Posterior vena cava (tissue), 2 donors: ENCODE results near the gene ADCY1. TPM values are rescaled to one million over a fixed set of nuclear protein-coding genes. Genes with fewer than 3 reads are reported as not detected.

ENCODE experiments used
- DNase-seq: peaks from one replicate; pipeline ENCODE4 v3.0.0-alpha.2; 2020; ENCODE audit warnings: low spot score
- intact Hi-C, 2 donors: fragments of 100-400 bp; cut with DNase I; formaldehyde crosslinking; loops; one replicate each; pipeline versions ENCODE4 v1.14.1 to v1.14.2; 2022 to 2023
- total RNA-seq, 2 donors: library from RNA; stranded (reverse); fragmentation: NEBNext Ultra II Directional; extraction: Animal tissue kit (Norgen Biotek cat#: 25700); gene quantifications; one replicate each; pipeline ENCODE4 v1.2.1, GENCODE V29; 2021
- donor health status: DM: yes; HTN: yes; CAD: no.
- donor health status: DM: yes; HTN: yes; CAD: no.

ADCY1 gene
- total RNA-seq, 2 donors from 2014 or later: 13.7 to 14.7 TPM

- intact Hi-C loops: no loop called here
- DNase-seq: peak; percentile 44
Measured at GRCh38 chr7:45684910-45685618, 110.9 kb downstream of the ADCY1 start.

GRCh38 chr7:45685619-45686240 lies 111.6 kb downstream of the ADCY1 start:
- intact Hi-C loops: no loop called here
- DNase-seq: peak; percentile 52

- intact Hi-C loops: no loop called here
- peak; percentile 64 for DNase-seq
Measured at GRCh38 chr7:45686441-45687184, 112.4 kb downstream of the ADCY1 start.

GRCh38 chr7:45687185-45687560 lies 113.0 kb downstream of the ADCY1 start:
- peak; percentile 48 for DNase-seq
- intact Hi-C loops: no loop called here

- DNase-seq: peak; percentile 61
- intact Hi-C loops: no loop called here
Measured at GRCh38 chr7:45687721-45688120, 113.6 kb downstream of the ADCY1 start.

- intact Hi-C loops: no loop called here
- DNase-seq: no peak
Measured at GRCh38 chr7:45688382-45688781, 114.2 kb downstream of the ADCY1 start.

- intact Hi-C loops: no loop called here
- no peak for DNase-seq
Measured at GRCh38 chr7:45689011-45689796, 115.0 kb downstream of the ADCY1 start.

- peak; percentile 52 for DNase-seq
Measured at GRCh38 chr7:45689797-45690761, 115.9 kb downstream of the ADCY1 start.

GRCh38 chr7:45690762-45691150 lies 116.6 kb downstream of the ADCY1 start:
- DNase-seq: no peak
- intact Hi-C loops: no loop called here

More at GRCh38 chr7:45689797-45690761, 115.9 kb downstream of the ADCY1 start:
- intact Hi-C loops: no loop called here

GRCh38 chr7:45691155-45691656 lies 117.0 kb downstream of the ADCY1 start:
- intact Hi-C loops: no loop called here
- DNase-seq: peak; percentile 24

- DNase-seq: peak; percentile 28
- intact Hi-C loops: no loop called here
Measured at GRCh38 chr7:45692031-45692430, 117.9 kb downstream of the ADCY1 start.

- peak; percentile 23 for DNase-seq
Measured at GRCh38 chr7:45695249-45695995, 121.3 kb downstream of the ADCY1 start.

GRCh38 chr7:45696476-45696875 lies 122.3 kb downstream of the ADCY1 start:
- intact Hi-C loops: no loop called here
- DNase-seq: peak; percentile 58

More at GRCh38 chr7:45695249-45695995, 121.3 kb downstream of the ADCY1 start:
- intact Hi-C loops: no loop called here

- intact Hi-C loops: no loop called here
- DNase-seq: peak; percentile 29
Measured at GRCh38 chr7:45697576-45698136, 123.5 kb downstream of the ADCY1 start.

- peak; percentile 66 for DNase-seq
- intact Hi-C loops: no loop called here
Measured at GRCh38 chr7:45698303-45699014, 124.3 kb downstream of the ADCY1 start.

GRCh38 chr7:45699015-45699309 lies 124.8 kb downstream of the ADCY1 start:
- peak; percentile 68 for DNase-seq
- intact Hi-C loops: no loop called here
